IMR-90 (cell line): ENCODE results near the gene RAD51AP2. TPM values are rescaled to one million over a fixed set of nuclear protein-coding genes. Genes with fewer than 3 reads are reported as not detected.

Source experiments
- ATAC-seq: fragments of 200-7000 bp; cut with Tn5 transposase; 2 replicates; pipeline ENCODE4 v1.9.1; 2020; ENCODE audit warnings: low read depth, mild to moderate bottlenecking, moderate library complexity
- BruUV-seq: library from RNA; stranded (reverse); fragments of 400-500 nt; replicated peaks from 2 replicates; lab custom pipeline; 2021; lab: Mats Ljungman, UMichigan
- CTCF ChIA-PET: fragments of 300-600 bp; formaldehyde crosslinking; extraction: SDS; loops from one replicate; lab custom pipeline; 2021; ENCODE audit warnings: antibody characterized with exemption; lab: Yijun Ruan, JAX
- POLR2A ChIA-PET: fragments of 300-600 bp; sonication (Branson Sonifier 250); formaldehyde crosslinking; loops from one replicate; lab custom pipeline; 2022; ENCODE audit warnings: antibody characterized with exemption; ENCODE audit not compliant: unreplicated experiment; lab: Charles Lee
- DNase-seq: peaks from one replicate; pipeline ENCODE4 v3.0.0; 2013
- H2AFZ ChIP-seq: replicated peaks from 2 replicates; pipeline ENCODE3; 2013; ENCODE audit warnings: low read length, mild to moderate bottlenecking; ENCODE audit not compliant: poor library complexity
- H2AK5ac ChIP-seq: 2 replicates; pipeline ENCODE4 v1.6.1; 2013; ENCODE audit warnings: low read depth, low read length, inconsistent platforms
- H2AK9ac ChIP-seq: replicated peaks from 2 replicates; pipeline ENCODE3; 2013; ENCODE audit warnings: mild to moderate bottlenecking, low read depth, low read length, moderate library complexity; ENCODE audit not compliant: poor library complexity
- H2BK120ac ChIP-seq: 2 replicates; pipeline ENCODE4 v1.6.1; 2013; ENCODE audit warnings: low read depth, low read length, inconsistent platforms
- H2BK15ac ChIP-seq: 3 replicates; pipeline ENCODE4 v1.6.1; 2013; ENCODE audit warnings: low read depth, low read length, inconsistent platforms
- H2BK20ac ChIP-seq: 2 replicates; pipeline ENCODE4 v1.6.1; 2013; ENCODE audit warnings: low read depth, mild to moderate bottlenecking, inconsistent platforms, low read length, moderate library complexity
- H2BK5ac ChIP-seq: 2 replicates; pipeline ENCODE4 v1.6.1; 2013; ENCODE audit warnings: mild to moderate bottlenecking, low read depth, low read length, inconsistent platforms; ENCODE audit not compliant: poor library complexity, severe bottlenecking
- H3K14ac ChIP-seq: replicated peaks from 2 replicates; pipeline ENCODE4 v1.6.1; 2013; ENCODE audit warnings: low read depth, low read length, inconsistent platforms
- H3K18ac ChIP-seq: 2 replicates; pipeline ENCODE4 v1.6.1; 2013; ENCODE audit warnings: low read depth, low read length, control low read depth
- H3K23ac ChIP-seq: 2 replicates; pipeline ENCODE4 v1.6.1; 2013; ENCODE audit warnings: low read depth, low read length, inconsistent platforms
- H3K27ac ChIP-seq: 2 replicates; pipeline ENCODE4 v1.5.1; 2013; ENCODE audit warnings: mild to moderate bottlenecking, control low read depth, low read length; ENCODE audit not compliant: insufficient read depth
- H3K27me3 ChIP-seq: 2 replicates; pipeline ENCODE4 v1.6.1; 2013; ENCODE audit warnings: low read length; ENCODE audit not compliant: control insufficient read depth, insufficient read depth
- H3K36me3 ChIP-seq: 2 replicates; pipeline ENCODE4 v1.6.1; 2013; ENCODE audit warnings: low read length, mixed read lengths; ENCODE audit not compliant: control insufficient read depth, insufficient read depth
- H3K4ac ChIP-seq: 2 replicates; pipeline ENCODE4 v1.6.1; 2013; ENCODE audit warnings: low read depth, low read length, inconsistent platforms
- H3K4me1 ChIP-seq: 2 replicates; pipeline ENCODE4 v1.6.1; 2013; ENCODE audit warnings: low read length, mixed read lengths; ENCODE audit not compliant: control insufficient read depth, insufficient read depth
- H3K4me2 ChIP-seq: 2 replicates; pipeline ENCODE4 v1.6.1; 2013; ENCODE audit warnings: low read depth, mild to moderate bottlenecking, control low read depth, low read length, moderate library complexity
- H3K4me3 ChIP-seq: 2 replicates; pipeline ENCODE4 v1.5.1; 2013; ENCODE audit warnings: low read depth, mild to moderate bottlenecking, control low read depth, low read length, moderate library complexity; ENCODE audit not compliant: insufficient read depth
- H3K56ac ChIP-seq: 2 replicates; pipeline ENCODE4 v1.6.1; 2013; ENCODE audit warnings: low read length, inconsistent platforms; ENCODE audit not compliant: insufficient read depth; ENCODE audit errors: extremely low read depth
- H3K79me1 ChIP-seq, 2 experiments: 2 replicates each; pipeline ENCODE4 v1.6.1; 2013; ENCODE audit warnings: low read length in 2 of 2, inconsistent platforms in 1 of 2, low read depth in 1 of 2
- H3K9ac ChIP-seq: 2 replicates; pipeline ENCODE4 v1.6.1; 2013; ENCODE audit warnings: low read depth, low read length, control low read depth
- H3K9me1 ChIP-seq: 2 replicates; pipeline ENCODE4 v1.6.1; 2013; ENCODE audit warnings: low read length, inconsistent platforms; ENCODE audit not compliant: insufficient read depth
- H3K9me3 ChIP-seq: 2 replicates; pipeline ENCODE4 v1.6.1; 2013; ENCODE audit warnings: low read length; ENCODE audit not compliant: control insufficient read depth, insufficient read depth
- H4K20me1 ChIP-seq: 2 replicates; pipeline ENCODE4 v1.6.1; 2013; ENCODE audit warnings: low read length, inconsistent platforms; ENCODE audit not compliant: insufficient read depth
- H4K5ac ChIP-seq: 2 replicates; pipeline ENCODE4 v1.6.1; 2013; ENCODE audit warnings: mild to moderate bottlenecking, low read depth, low read length, control low read depth
- H4K8ac ChIP-seq, 2 experiments: 2 replicates each; pipeline ENCODE4 v1.6.1; 2013; ENCODE audit warnings: low read depth in 2 of 2, low read length in 2 of 2, control low read depth in 1 of 2, inconsistent platforms in 1 of 2
- H4K91ac ChIP-seq: 2 replicates; pipeline ENCODE4 v1.6.1; 2013; ENCODE audit warnings: low read depth, low read length, inconsistent platforms; ENCODE audit not compliant: insufficient read depth
- BHLHE40 ChIP-seq: fragments of 150-350 bp; IDR thresholded peaks from 2 replicates; pipeline ENCODE4 v1.6.1; 2016; ENCODE audit warnings: mild to moderate bottlenecking, low read depth, low read length
- CHD1 ChIP-seq: IDR thresholded peaks from 2 replicates; pipeline ENCODE4 v1.6.1; 2012; ENCODE audit warnings: low read depth, low read length, improper control_type of control experiment
- RAD21 ChIP-seq: IDR thresholded peaks from 2 replicates; pipeline ENCODE4 v1.6.1; 2012; ENCODE audit warnings: low read length, improper control_type of control experiment
- RCOR1 ChIP-seq: IDR thresholded peaks from 2 replicates; pipeline ENCODE4 v1.6.1; 2012; ENCODE audit warnings: mild to moderate bottlenecking, low read length, improper control_type of control experiment; ENCODE audit not compliant: insufficient replicate concordance
- WGBS, 2 experiments: methylation state at CpG; one replicate each; pipeline versions ENCODE4 v1.1.5 to v1.1.7; 2013; ENCODE audit warnings: missing lambda C conversion rate in 2 of 2; ENCODE audit not compliant: insufficient read length in 1 of 2; ENCODE audit errors: extremely low coverage in 2 of 2; 5-methylcytosine and 5-hydroxymethylcytosine counted together
- dilution Hi-C: fragments of 300-500 bp; cut with HindIII; formaldehyde crosslinking; loops from one replicate; pipeline ENCODE4 v1.14.3; 2018; ENCODE audit warnings: low sequenced_read_pairs; ENCODE audit not compliant: unreplicated experiment
- in situ Hi-C: fragments of 300-500 bp; cut with MboI; formaldehyde crosslinking; loops from 3 replicates; pipeline ENCODE4 v1.14.3; 2019; ENCODE audit warnings: low sequenced_read_pairs, inconsistent platforms, mixed read lengths
- intact Hi-C: fragments of 100-400 bp; cut with micrococcal nuclease; formaldehyde crosslinking; loops from 2 replicates; pipeline ENCODE4 v1.10.0; 2022
- polyA plus RNA-seq, 3 experiments: library from polyadenylated mRNA; depleted of rRNA; stranded (reverse); fragments of >200 nt; gene quantifications; 2 replicates each; pipeline ENCODE4 v1.2.3, GENCODE V29; 2012; ENCODE audit warnings: low replicate concordance in 1 of 3
- total RNA-seq: library from RNA; depleted of rRNA; stranded (reverse); fragments of >200 nt; gene quantifications from 2 replicates; pipeline ENCODE4 v1.2.3, GENCODE V29; 2012

RAD51AP2 gene
- total and polyA plus RNA-seq, 2 of the 4 experiments (the other 2 are of a cell fraction): not detected

DNA sequence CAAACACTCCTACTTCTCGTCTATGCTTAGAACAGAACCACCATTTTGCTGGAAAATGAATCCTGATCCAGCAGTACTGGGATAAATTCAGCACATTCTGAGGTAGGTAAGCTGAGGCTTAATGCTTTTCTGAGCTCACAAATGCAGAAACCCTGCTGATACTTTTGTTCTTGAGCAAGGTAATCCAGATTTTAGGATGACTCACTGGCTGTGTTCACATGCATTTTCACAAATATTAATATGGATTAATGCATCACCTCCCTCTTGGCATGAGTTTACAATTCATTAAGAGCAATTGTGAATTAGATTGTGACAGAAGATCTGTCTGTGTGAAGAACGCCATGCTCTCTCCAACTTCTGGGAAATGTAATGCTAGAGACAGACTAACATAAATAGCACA, 42.2 kb downstream of the RAD51AP2 start:
- no TSS peak for BruUV-seq
- Histone ChIP-seq H2AK5ac (no peak overlapping the region), H3K36me3 (no peaks in the 10 kb centered on the region), H3K27me3 (no peaks in the 10 kb centered on the region), H3K56ac (no peak overlapping the region), H3K23ac (no peak overlapping the region), H3K79me1 (no peaks in the 10 kb centered on the region), H3K9ac (no peak overlapping the region), H2AFZ (no peak overlapping the region), H4K8ac (no peak overlapping the region), H2BK120ac (no peak overlapping the region), H2BK5ac (no peak overlapping the region), H3K18ac (no peak overlapping the region), H4K20me1 (no peaks in the 10 kb centered on the region), H4K5ac (no peak overlapping the region), H3K9me3 (no peaks in the 10 kb centered on the region), H3K4me3 (no peak overlapping the region), H3K27ac (no peak overlapping the region), H2BK20ac (no peak overlapping the region), H2AK9ac (no peak overlapping the region), H3K4ac (no peak overlapping the region), H3K14ac (no peak overlapping the region), H2BK15ac (no peak overlapping the region), H4K91ac (no peak overlapping the region), H3K9me1 (no peaks in the 10 kb centered on the region), H3K4me2 (no peak overlapping the region), H3K4me1 (no peaks in the 10 kb centered on the region)
- dilution Hi-C loops: no loop called here
- ChIA-PET CTCF (no interaction called here), POLR2A (no interaction called here)
- in situ Hi-C loops: loop anchor here (10.0 kb wide), 1 partner anchor 199 kb away; no protein-coding TSS in a partner anchor
- ATAC-seq (no peak), DNase-seq (no peak)
- WGBS, 2 experiments: no CpG with 5 or more reads among the region's 2 CpGs
- TF ChIP-seq CHD1: no peak
- TF ChIP-seq RAD21: no peak
- TF ChIP-seq BHLHE40: no peak
- TF ChIP-seq RCOR1: no peak
- intact Hi-C loops: loop anchor here (10.0 kb wide), 1 partner anchor 359 kb away; no protein-coding TSS in a partner anchor
